ENCODE results near the gene PROX1.

The PROX1 gene

DNA sequence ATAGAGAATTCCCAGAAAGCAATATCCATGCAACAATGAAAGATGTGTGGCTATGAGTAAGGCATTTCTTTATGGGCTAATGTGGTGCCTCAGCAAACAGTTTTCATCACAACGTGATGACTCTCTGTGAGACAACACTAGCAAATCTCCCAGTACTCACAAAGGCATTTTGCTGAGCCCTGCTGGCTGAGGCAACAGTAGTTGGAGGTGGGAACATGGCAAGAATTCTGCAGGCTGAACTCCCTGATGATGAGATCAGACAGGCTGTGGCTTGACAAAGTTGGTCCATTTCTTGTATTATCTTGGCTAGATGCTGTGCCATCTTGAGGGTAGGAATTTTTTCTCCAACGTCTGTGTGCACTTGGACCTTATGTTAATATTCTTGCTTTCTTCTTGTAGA, 24.6 kb downstream of the PROX1 start:
- TF ChIP-seq RAD21 (IDR thresholded peaks at IDR 0.05; ENCODE audit: low read depth) (no peak), EP300 (IDR thresholded peaks at IDR 0.05; ENCODE audit: borderline replicate concordance) (no peak), CREB1 (IDR thresholded peaks at IDR 0.05; ENCODE audit: low read depth) (no peak), REST (IDR thresholded peaks at IDR 0.05; ENCODE audit: low read depth) (no peak), TCF12 (IDR thresholded peaks at IDR 0.05; ENCODE audit: low read depth) (no peak)

GRCh38 chr1:214013614-214014377, 26.0 kb downstream of the PROX1 start:
- TF ChIP-seq EGR1 (IDR thresholded peaks at IDR 0.05) (no peak), ZBTB7A (IDR thresholded peaks at IDR 0.05; ENCODE audit: low read depth) (no peak), FOXM1 (IDR thresholded peaks at IDR 0.05; ENCODE audit: borderline replicate concordance, low read depth) (no peak), CREB1 (IDR thresholded peaks at IDR 0.05; ENCODE audit: low read depth) (no peak), TEAD4 (IDR thresholded peaks at IDR 0.05) (no peak), CEBPB (IDR thresholded peaks at IDR 0.05) (no peak), REST (IDR thresholded peaks at IDR 0.05; ENCODE audit: low read depth) (no peak), RAD21 (IDR thresholded peaks at IDR 0.05; ENCODE audit: low read depth) (no peak), TAF1 (IDR thresholded peaks at IDR 0.05; ENCODE audit: low read depth) (no peak), NFIC (IDR thresholded peaks at IDR 0.05) (no peak)
- TF ChIP-seq, protein P1, sequence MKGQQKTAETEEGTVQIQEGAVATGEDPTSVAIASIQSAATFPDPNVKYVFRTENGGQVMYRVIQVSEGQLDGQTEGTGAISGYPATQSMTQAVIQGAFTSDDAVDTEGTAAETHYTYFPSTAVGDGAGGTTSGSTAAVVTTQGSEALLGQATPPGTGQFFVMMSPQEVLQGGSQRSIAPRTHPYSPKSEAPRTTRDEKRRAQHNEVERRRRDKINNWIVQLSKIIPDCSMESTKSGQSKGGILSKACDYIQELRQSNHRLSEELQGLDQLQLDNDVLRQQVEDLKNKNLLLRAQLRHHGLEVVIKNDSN (IDR thresholded peaks at IDR 0.05): no peak

GRCh38 chr1:214014730-214015129, 27.0 kb downstream of the PROX1 start:
- TF ChIP-seq NFIC (IDR thresholded peaks at IDR 0.05): no peak
- no peak for TF ChIP-seq CEBPB (IDR thresholded peaks at IDR 0.05)
- no peak for TF ChIP-seq CREB1 (IDR thresholded peaks at IDR 0.05; ENCODE audit: low read depth)
- no peak for TF ChIP-seq TEAD4 (IDR thresholded peaks at IDR 0.05)

- TF ChIP-seq RAD21 (IDR thresholded peaks at IDR 0.05; ENCODE audit: low read depth) (no peak), EP300 (IDR thresholded peaks at IDR 0.05; ENCODE audit: borderline replicate concordance) (no peak), YY1 (IDR thresholded peaks at IDR 0.05; ENCODE audit: low read depth) (no peak), TCF12 (IDR thresholded peaks at IDR 0.05; ENCODE audit: low read depth) (no peak), CEBPB (IDR thresholded peaks at IDR 0.05) (no peak)
- TF ChIP-seq, protein P2, sequence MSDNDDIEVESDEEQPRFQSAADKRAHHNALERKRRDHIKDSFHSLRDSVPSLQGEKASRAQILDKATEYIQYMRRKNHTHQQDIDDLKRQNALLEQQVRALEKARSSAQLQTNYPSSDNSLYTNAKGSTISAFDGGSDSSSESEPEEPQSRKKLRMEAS (IDR thresholded peaks at IDR 0.05): no peak
- TF ChIP-seq, protein P1 (IDR thresholded peaks at IDR 0.05): no peak
Observed at GRCh38 chr1:214017191-214017982, 29.6 kb downstream of the PROX1 start.

DNA sequence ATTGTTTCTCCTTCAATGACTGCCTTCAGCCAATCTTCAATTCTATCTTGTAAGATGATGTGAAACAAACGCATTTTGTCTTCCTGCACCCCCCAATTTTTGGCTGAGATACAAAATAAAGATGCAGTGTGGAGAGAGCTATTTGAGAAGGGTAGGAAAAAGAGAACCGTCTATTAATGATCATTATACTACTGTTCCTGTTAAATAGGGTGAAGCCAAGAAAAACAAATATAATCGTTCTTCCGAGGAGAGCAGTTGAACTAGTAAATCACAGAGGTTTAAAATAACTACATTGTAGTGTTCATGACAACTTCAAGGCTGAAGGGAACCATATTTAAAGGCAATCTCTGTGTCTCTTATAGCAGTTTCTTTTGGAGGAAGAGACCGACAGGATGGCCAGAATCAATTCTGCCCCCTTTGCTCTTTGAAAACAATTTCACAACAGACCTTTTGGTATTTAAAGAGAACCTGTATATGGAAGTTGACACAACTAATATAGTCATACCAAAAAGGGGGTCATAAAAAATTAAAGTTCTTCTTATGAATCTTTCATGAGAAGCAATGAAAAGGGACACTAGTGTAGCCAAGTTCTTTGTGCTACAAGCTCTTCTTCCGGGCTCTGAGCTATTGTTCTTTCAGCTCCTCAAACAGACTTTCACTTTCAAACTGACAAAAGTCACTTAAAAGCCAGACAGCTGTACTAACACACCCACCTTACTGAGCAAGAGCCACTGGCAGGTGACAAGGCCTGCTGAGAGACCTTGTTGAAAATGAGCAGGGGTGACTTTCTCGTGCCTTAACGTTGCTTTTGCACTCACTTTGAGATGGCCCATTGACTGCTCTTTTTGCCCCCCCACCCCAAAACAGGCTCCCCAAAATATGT, 30.9 kb downstream of the PROX1 start:
- no peak for TF ChIP-seq EP300 (IDR thresholded peaks at IDR 0.05; ENCODE audit: borderline replicate concordance)
- no peak for TF ChIP-seq CEBPB (IDR thresholded peaks at IDR 0.05)

GRCh38 chr1:214019499-214019898, 31.7 kb downstream of the PROX1 start:
- TF ChIP-seq FOXM1 (IDR thresholded peaks at IDR 0.05; ENCODE audit: borderline replicate concordance, low read depth): no peak
- TF ChIP-seq, protein P1 (IDR thresholded peaks at IDR 0.05): no peak
- TF ChIP-seq CREB1 (IDR thresholded peaks at IDR 0.05; ENCODE audit: low read depth): no peak
